ENCODE measurements around the gene PPHLN1.
"Not testable (repeated sequence)": the region's sequence is repeated elsewhere in the genome, so short reads cannot be mapped to it uniquely, and the experiment has no call there.

Gene PPHLN1

GRCh38 chr12:42322567-42322966, 3.4 kb upstream of the PPHLN1 start:
- no peak for DNase-seq (ENCODE audit: low read depth)

DNA sequence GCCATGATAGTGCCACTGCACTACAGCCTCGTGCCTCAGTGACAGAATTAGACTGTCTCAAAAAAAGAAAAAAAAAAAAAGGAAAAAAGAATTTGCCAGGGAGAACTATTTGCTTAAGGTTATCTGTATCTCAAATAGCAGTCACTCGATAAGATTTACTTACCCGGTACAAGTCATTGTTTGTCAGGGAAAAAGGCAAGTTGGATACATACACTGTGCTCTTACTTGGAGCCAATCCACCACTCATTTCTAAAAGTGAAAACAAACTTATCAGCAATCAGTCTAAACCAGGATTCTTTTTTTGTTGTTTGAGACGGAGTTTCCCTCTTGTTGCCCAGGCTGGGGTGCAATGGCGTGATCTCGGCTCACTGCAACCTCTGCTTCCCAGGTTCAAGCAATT, 2.1 kb upstream of the PPHLN1 start:
- DNase-seq (ENCODE audit: low read depth), result no peak

GRCh38 chr12:42325326-42325652, 678 bp upstream of the PPHLN1 start:
- no peak for DNase-seq (ENCODE audit: low read depth)

DNA sequence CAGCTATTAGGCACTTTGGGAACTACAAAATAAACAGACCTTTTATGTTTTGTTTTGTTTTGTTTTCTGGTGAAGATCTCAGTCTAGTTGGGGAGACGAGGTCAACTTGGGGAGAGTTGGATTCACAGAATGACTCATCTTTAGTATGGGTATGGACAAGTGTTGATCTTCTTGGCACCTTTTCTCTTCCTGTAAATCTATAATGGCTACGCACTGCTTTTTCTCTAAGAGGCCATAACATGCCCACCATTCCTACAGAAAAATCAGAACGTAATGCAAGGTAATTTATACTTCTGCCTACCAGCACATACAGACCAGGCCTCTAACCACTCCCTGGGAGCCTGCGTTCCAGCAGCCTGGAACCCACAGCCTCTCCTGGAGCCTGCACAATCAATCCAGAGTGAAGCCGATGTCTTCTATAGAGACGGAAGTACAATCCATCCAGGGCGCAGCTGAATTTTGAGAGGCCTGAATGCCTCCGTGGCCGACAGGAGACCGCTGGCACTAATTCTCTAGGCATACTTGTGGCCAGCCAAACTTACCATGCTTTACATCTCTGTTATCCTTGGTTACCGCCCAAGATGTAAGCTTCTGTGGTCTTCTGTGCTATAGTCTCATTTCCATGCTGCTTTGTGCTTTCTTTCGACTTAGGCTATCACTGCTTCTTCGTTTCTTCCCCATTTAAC, 717 bp downstream of the PPHLN1 start:
- DNase-seq (ENCODE audit: low read depth), result no peak

GRCh38 chr12:42327227-42327590, 1.2 kb downstream of the PPHLN1 start:
- no peak for DNase-seq (ENCODE audit: low read depth)

GRCh38 chr12:42330097-42330496, 4.1 kb downstream of the PPHLN1 start:
- not testable (repeated sequence) for DNase-seq (ENCODE audit: low read depth)

GRCh38 chr12:42332301-42333285, 6.6 kb downstream of the PPHLN1 start:
- DNase-seq (ENCODE audit: low read depth), result no peak

GRCh38 chr12:42336286-42336685, 10.3 kb downstream of the PPHLN1 start:
- no peak for DNase-seq (ENCODE audit: low read depth)

DNA sequence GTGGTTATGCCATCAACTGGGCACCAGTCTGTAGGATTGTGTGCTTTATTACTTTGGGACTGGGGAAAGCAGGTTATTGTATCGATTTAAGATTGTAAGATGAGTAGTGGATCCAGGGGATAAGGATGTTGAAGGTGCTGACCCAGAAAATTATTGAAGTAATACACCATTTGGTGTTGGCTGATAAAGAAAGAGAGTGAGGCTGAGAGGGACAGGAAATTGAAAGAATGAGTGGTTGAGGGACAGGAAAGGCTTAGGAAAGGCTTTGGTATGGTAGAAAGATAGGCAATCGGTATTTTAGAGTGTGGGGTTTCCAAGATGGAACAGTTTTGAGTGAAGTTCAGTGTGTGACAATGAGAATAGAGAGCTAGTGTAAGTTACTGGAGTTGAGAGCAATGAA, 12.3 kb downstream of the PPHLN1 start:
- DNase-seq (ENCODE audit: low read depth), result no peak

- no peak for DNase-seq (ENCODE audit: low read depth)
These were observed 16.1 kb downstream of the PPHLN1 start for GRCh38 chr12:42342028-42342427.

DNA sequence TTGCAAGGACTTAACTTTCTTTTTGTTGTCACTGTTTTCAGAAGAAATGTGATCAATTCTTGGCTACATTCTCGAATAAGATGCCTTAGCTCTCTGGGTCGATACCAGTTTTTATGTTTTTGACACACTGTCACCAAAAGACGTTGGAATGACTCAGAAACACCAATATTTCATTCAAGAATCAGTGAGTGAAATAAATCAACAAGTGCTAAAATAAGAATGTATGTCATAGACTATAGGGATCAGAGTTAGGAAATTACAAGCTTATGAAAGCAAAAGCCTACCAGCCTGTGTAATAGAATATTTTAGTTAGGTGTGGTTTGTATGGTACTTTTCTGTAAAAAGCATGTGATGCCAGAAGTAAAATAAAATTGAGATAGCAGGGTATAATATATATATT, 17.8 kb downstream of the PPHLN1 start:
- DNase-seq (ENCODE audit: low read depth), result no peak

DNA sequence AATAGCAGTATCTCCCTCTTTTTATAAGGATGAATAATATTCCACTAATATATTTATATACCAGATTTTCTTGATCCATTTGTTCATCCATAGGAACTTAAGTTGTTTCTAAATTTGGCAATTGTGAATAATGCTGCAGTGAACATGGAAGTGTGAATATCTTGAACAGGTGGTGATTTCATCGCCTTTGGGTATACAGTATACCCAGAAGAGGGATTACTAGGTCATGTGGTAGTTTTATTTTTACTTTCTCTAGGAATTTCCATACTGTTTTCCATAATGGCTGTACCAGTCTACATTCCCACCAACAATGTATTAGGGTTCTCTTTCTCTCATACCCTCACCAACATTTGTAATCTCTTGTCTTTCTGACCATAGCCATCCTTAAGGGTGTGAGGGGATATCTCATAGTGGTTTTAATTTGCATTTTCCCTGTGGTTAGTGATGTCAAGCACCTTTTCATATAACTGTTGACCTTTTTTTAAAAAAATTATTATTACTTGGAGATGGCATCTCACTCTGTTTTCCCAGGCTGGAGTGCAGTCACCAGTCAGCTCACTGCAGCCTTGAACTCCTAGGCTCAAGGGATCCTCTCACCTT, 20.5 kb downstream of the PPHLN1 start:
- no peak for DNase-seq (ENCODE audit: low read depth)

DNA sequence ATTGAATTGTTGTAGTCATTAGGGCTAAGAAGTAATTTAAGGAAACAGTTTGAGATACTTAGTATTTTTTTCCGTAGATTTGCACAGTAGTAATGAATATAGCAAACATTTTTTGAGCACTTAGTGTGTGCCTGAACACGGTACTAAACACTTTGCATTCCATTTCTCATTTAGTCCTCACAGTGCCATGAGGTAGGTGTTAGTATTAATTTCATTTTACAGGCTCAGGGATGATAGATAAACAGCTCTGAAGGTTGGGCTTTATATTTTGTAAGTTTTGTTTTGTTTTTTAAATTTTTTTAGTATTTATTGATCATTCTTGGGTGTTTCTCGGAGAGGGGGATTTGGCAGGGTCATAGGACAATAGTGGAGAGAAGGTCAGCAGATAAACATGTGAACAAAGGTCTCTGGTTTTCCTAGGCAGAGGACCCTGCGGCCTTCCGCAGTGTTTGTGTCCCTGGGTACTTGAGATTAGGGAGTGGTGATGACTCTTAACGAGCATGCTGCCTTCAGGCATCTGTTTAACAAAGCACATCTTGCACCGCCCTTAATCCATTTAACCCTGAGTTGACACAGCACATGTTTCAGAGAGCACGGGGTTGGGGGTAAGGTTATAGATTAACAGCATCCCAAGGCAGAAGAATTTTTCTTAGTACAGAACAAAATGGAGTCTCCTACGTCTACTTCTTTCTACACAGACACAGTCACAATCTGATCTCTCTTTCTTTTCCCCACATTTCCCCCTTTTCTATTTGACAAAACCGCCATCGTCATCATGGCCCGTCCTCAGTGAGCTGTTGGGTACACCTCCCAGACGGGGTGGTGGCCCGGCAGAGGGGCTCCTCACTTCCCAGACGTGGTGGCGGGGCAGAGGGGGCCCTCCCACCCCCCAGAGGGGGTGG, 23.4 kb downstream of the PPHLN1 start:
- not testable (repeated sequence) for DNase-seq (ENCODE audit: low read depth)

DNA sequence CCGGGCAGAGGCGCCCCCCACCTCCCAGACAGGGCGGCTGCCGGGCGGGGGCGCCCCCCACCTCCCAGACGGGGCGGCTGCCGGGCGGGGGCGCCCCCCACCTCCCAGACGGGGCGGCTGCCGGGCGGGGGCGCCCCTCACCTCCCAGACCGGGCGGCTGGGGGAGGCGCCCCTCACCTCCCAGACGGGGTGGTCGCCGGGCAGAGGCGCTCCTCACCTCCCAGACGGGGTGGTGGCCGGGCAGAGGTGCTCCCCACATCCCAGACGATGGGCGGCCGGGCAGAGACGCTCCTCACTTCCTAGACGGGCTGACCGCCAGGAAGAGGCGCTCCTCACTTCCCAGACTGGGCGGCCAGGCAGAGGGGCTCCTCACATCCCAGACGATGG, 24.0 kb downstream of the PPHLN1 start:
- not testable (repeated sequence) for DNase-seq (ENCODE audit: low read depth)

DNA sequence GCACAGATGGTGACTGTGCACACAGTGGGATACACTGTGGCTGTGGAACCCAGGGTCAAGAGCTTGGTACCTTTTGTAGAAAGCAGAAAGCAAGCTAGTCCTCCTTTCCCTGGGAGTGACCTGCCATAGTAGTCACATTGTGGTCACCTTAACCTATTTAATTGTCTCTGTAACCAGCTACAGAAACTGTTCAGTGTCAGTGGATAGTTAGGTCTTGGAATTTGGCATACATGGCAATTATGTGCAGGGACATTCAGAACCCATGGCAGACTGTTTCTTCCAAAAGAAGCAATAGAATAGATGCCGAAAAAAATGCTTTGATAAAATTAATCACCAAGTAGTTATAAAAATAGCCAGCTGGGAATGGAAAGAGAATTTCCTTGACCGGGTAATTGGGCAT, 30.4 kb downstream of the PPHLN1 start:
- DNase-seq (ENCODE audit: low read depth), result no peak

DNA sequence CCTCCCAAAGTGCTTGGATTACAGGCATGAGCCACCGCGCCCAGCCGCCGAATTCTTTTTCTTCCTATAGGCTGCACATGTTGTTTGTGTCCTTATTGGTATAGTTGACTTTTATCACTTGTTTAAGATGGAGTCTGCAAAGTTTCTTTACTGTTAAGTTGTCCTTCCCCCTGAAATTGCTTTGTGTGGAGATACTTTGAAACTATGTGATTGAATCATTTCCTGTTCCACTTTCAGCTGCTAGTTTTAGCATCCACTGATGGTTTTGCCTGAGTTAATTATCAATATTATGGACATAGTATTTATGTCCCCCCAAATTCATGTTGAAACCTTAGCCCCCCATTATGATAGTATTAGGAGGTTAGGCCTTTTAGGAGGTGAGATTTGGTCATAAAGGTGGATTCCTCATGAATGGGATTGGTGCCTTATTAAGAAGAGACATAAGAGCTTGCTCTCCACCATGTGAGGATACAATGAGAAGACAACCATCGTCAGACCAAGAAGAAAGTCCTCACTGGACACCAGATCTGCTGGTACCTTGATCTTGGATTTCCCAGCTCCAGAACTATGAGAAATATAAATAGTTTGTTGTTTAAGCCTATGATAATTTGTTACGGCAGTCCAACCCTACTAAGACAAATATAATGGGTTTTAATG, 34.9 kb downstream of the PPHLN1 start:
- no peak for DNase-seq (ENCODE audit: low read depth)

DNA sequence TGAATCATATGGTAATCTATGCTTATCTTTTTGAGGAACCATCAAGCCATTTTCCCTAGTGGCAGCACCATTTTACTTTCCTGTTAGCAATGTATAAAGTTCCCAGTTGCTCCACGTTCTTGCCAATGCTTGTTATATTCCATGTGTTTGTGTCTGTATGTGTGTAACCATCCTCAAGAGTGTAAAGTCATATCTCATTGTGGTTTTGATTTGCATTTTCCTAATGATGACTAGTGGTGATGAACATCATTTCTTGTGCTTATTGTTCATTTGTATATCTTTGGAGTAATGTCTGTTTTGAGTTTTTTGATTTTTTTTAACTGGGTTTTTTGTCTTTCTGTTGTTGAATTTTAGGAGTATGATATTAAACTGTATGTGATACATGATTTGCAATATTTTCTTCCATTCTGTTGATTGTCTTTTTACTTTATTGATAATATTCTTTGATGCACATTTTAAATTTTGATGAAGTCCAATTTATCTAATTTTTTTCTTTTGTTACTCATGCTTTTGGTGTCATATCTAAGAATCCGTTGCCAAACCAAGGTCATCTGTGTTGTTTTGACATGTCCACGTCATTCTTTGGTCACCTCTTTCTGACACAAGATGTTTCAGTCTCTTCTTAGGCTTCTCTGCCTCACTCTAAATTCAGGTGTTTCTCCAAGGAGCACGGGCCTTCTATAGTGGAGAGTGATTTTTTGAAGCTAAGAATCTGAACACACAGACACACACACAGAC, 36.1 kb downstream of the PPHLN1 start:
- DNase-seq (ENCODE audit: low read depth), result no peak

DNA sequence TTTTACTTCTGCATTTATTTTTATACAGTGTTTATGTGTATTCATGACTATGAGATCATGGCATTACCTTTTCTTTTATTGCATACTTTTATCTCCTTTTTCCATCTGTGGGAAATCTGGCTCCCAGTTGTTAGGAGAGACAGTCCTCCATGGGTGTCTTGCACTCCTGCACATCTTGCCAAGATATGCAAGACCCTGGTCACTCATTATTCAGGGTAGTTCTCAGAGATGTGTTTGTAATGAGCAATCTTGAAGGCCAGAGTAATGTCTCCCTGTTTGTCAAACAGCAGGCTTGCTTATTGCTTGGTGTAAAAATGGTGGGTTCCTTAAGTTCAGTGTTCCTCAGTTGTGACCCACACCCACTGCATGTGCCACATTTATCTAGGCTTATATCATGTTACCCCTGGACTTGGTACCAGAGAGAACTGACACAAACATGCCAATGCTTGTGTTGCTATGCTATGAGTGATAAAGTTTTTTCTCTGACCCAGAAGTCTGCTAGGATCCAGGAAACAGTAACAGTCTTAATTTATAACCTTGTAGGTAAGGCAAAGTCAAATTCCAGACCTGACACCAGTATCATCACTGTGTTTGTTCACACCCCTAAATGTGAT, 36.8 kb downstream of the PPHLN1 start:
- no peak for DNase-seq (ENCODE audit: low read depth)

DNA sequence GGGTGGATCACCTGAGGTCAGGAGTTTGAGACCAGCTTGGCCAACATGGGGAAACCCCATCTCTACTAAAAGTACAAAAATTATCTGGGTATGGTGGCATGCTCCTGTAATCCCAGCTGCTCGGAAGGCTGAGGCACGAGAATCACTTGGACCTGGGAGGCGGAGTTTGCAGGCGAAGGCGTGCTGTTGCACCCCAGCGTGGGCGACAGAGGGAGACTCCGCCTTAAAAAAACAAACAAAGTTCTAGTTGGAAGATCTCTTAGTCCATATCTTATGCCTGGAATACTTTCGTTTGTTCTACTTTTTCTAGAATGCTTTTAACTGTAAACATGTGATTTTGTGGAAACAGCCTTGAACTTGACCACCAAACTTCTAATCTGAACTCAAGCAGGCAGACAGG, 38.7 kb downstream of the PPHLN1 start:
- DNase-seq (ENCODE audit: low read depth), result no peak

DNA sequence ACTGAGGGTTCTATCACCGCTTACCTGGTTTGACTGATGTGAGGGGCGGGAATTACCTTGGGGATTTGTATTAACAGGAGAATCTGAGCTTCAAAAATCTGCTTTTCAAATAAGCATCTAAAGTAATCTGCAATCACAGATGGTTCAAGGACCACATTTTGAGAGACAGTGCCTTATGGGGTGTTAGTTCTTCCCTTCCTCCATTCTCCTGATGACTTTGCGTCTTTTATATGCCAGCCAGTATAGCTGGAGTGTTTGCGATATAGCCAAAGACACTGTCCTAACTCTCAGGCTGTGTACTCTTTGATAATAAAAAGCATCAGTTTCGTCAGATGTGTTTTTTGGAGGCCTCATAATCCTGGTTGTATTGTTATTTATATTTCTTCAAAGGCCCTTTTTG, 39.5 kb downstream of the PPHLN1 start:
- DNase-seq (ENCODE audit: low read depth), result no peak
